ENCODE measurements around the gene TRPV5.

The TRPV5 gene

GRCh38 chr7:142918901-142919300 lies 14.6 kb downstream of the TRPV5 start:
- no peak for TF ChIP-seq CTCF (IDR thresholded peaks at IDR 0.05; ENCODE audit: low read depth, low read length)
- no peak overlapping the region for H3K4me3 ChIP-seq (ENCODE audit: low read depth, low read length)

GRCh38 chr7:142917447-142917846 lies 16.1 kb downstream of the TRPV5 start:
- H3K4me3 ChIP-seq (ENCODE audit: low read depth, low read length): no peak overlapping the region
- TF ChIP-seq CTCF (IDR thresholded peaks at IDR 0.05; ENCODE audit: low read depth, low read length): no peak

- no peak overlapping the region for H3K4me3 ChIP-seq (ENCODE audit: low read depth, low read length)
- TF ChIP-seq CTCF (IDR thresholded peaks at IDR 0.05; ENCODE audit: low read depth, low read length): no peak
Observed at GRCh38 chr7:142916508-142916907, 17.0 kb downstream of the TRPV5 start.

- no peak for TF ChIP-seq CTCF (IDR thresholded peaks at IDR 0.05; ENCODE audit: low read depth, low read length)
- H3K4me3 ChIP-seq (ENCODE audit: low read depth, low read length): no peak overlapping the region
Observed at GRCh38 chr7:142915315-142915714, 18.2 kb downstream of the TRPV5 start.

- no peak overlapping the region for H3K4me3 ChIP-seq (ENCODE audit: low read depth, low read length)
- TF ChIP-seq CTCF (IDR thresholded peaks at IDR 0.05; ENCODE audit: low read depth, low read length): no peak
Observed at GRCh38 chr7:142914121-142914520, 19.4 kb downstream of the TRPV5 start.

GRCh38 chr7:142913566-142913965 lies 20.0 kb downstream of the TRPV5 start:
- no peak for TF ChIP-seq CTCF (IDR thresholded peaks at IDR 0.05; ENCODE audit: low read depth, low read length)
- H3K4me3 ChIP-seq (ENCODE audit: low read depth, low read length): no peak overlapping the region

GRCh38 chr7:142913051-142913450 lies 20.5 kb downstream of the TRPV5 start:
- TF ChIP-seq CTCF (IDR thresholded peaks at IDR 0.05; ENCODE audit: low read depth, low read length): no peak
- H3K4me3 ChIP-seq (ENCODE audit: low read depth, low read length): no peak overlapping the region

Data from WI38 (cell line).